Subcutaneous adipose tissue (tissue), 4 donors: ENCODE data around the gene ITGB6. TPM values are rescaled to one million over a fixed set of nuclear protein-coding genes. Genes with fewer than 3 reads are reported as not detected.

Experiments
- total RNA-seq, 4 donors: library from RNA; depleted of rRNA; stranded (reverse); fragments of >200 nt; gene quantifications; one replicate each; pipeline ENCODE4 v1.1.0, GENCODE V29; 2016
- TF ChIP-seq, protein P1 (sequence below): fragments of 450-650 bp; IDR thresholded peaks from one replicate; pipeline ENCODE4 v1.5.1; 2016; ENCODE audit warnings: low read depth, mild to moderate bottlenecking, control low read depth, antibody characterized with exemption, moderate library complexity

The ITGB6 gene
- total RNA-seq, 4 donors from 2014 or later, result not detected

DNA sequence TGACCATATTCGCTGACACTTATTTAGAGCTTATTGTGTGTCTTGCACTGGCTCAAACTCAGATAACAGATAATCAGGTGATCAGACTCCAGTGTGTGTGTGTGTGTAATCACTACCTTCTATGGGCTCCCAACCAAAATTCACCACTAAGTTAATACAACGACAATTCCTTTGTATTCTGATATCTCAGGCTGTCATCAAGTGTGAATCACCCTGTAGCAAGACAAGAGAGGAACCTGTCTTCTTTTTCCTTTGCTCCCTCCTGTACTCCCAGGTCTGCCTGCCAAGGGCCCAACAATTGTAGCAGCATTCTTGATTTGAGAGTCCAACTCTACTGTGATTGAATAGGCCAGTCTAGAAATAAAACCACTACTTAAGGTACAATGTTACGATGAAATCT is 25.8 kb downstream of the ITGB6 start:
- TF ChIP-seq, protein P1, sequence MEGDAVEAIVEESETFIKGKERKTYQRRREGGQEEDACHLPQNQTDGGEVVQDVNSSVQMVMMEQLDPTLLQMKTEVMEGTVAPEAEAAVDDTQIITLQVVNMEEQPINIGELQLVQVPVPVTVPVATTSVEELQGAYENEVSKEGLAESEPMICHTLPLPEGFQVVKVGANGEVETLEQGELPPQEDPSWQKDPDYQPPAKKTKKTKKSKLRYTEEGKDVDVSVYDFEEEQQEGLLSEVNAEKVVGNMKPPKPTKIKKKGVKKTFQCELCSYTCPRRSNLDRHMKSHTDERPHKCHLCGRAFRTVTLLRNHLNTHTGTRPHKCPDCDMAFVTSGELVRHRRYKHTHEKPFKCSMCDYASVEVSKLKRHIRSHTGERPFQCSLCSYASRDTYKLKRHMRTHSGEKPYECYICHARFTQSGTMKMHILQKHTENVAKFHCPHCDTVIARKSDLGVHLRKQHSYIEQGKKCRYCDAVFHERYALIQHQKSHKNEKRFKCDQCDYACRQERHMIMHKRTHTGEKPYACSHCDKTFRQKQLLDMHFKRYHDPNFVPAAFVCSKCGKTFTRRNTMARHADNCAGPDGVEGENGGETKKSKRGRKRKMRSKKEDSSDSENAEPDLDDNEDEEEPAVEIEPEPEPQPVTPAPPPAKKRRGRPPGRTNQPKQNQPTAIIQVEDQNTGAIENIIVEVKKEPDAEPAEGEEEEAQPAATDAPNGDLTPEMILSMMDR, result no peak

DNA sequence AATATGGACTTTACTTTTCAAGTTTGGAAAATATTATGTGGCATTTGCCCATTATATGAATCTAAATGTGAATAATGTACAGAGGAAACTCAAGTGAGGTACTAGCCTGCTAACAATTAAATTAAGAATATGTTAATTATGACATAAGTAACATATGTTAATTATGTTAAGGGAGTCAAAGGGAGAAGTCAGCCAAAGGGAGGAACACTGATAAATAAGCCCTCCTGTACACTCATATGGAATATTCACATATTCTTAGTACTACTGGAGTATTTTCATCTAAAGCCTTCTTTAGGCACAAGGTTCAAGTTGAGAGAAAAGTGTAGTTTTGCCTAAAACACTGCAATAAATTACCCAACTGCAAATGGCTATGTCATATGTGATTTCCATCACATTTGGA is 30.1 kb downstream of the ITGB6 start:
- TF ChIP-seq, protein P1, result no peak

DNA sequence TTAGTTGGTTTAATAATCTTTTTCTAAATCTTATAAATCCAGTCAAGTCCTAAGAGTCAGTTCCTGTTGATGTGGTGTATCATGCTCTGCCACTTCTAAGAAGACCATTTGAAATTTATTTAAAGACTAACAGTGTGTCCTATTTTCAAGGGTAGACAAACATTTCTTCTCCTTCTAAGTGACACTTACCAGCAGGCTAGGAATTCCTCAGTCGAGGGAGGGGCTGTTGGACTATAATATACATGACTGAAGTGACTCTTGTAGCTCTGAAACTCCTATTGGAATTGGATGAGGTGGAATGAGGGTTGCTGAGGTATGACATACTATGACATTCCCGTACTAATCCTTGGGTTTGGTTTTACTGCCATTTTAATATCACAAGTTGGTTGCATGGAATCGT is 30.6 kb downstream of the ITGB6 start:
- TF ChIP-seq, protein P1, result no peak

DNA sequence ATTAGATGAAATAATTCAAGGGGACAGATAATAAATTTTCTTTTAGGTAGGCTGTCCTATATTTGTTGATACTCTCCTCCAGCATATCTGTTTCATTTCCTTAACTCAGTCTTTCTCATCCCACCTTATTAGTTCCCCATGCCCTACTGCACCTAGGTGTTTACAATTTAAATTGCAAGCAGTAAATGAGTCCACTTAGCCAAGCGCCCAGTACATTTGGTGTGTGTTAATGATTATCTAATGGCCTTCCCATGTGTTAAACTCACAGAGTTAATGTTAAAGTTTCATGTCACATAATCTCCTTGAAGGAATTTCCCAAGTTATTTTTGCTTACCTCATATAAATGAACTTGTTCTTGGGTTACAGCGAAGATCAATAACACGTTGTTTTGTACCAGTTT is 31.2 kb downstream of the ITGB6 start:
- TF ChIP-seq, protein P1, result no peak

DNA sequence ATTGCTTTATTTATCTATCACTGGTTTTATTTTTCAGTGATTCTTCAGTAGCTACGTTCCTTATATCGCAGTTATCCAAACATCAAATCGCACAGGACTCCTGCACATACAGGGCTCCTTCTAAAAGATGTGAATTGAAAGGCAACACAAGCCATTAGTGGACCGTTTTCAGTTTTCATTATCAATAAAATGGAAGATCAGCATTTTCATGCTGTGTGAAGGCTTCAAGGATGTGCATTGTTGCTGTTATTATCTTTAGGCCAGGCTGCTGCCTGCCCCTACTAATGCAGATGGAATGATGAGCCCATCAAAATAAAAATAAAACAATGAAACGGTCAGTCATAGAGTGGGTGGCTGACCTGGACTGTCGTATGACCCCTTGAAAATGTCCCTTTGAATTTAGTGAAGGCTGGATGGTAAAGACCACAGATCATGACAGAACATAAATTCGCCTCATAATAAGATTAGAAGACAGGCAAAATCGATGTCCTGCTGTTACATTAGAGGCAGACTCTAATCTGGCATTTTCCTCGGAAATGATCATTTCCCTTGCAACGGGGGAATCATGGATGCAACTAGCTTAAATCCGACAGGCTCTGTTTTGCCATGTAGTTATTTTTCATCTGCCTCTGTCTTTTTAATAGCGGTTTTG is 32.9 kb downstream of the ITGB6 start:
- TF ChIP-seq, protein P1, result no peak

DNA sequence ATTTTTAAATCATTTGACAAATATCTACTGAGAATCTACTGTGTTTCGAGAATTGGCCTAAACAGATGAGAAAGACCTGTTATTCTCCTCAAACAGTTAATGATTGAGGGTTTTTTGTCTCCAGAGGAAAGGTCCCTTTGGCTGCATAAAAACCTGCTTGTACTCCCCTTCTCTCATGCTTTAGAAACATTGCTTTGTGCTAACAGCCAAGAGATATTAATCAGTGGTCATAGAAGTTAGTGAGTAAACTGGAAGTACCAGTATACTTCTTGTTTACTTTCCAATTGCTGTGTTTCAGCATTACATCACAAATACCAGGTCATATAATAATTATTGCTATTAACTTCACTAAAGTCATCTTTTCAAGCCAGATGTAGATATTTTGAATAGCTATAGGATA is 34.1 kb downstream of the ITGB6 start:
- TF ChIP-seq, protein P1, result no peak

DNA sequence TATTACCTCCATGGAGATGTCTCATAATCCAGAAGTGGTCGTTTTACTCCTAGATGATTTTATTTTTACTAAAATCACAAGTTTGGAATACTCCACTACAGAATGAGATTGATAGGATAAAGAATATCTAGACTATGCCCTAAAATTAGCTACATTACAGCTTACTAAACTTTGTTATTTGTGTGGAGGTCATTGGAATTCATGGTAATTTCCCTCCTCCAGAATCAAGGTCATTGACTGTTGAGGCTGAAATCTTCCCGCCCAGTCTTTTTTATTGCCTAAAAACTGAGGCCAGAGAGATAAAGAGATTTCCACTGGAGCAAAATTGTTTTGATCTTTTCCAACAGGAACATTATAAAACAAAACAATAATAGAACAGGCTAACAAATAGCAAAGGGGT is 35.0 kb downstream of the ITGB6 start:
- TF ChIP-seq, protein P1, result no peak
